H9 (cell line): ENCODE measurements around the gene ANO2. TPM values are rescaled to one million over a fixed set of nuclear protein-coding genes. Genes with fewer than 3 reads are reported as not detected.

Source experiments
- DNase-seq: peaks from one replicate; pipeline ENCODE4 v3.0.0-alpha.2; 2017
- H2AFZ ChIP-seq: one replicate; pipeline ENCODE4 v1.6.1; 2013; ENCODE audit warnings: mild to moderate bottlenecking, low read length, control low read depth, moderate library complexity
- H2AK5ac ChIP-seq: 2 replicates; pipeline ENCODE4 v1.6.1; 2013; ENCODE audit warnings: low read length, control low read depth, mixed read lengths; ENCODE audit not compliant: insufficient read length
- H2BK120ac ChIP-seq: one replicate; pipeline ENCODE4 v1.6.1; 2013; ENCODE audit warnings: low read depth, mild to moderate bottlenecking, low read length, control low read depth, inconsistent platforms; ENCODE audit not compliant: poor library complexity, severe bottlenecking
- H2BK12ac ChIP-seq: 2 replicates; pipeline ENCODE4 v1.6.1; 2013; ENCODE audit warnings: low read length, control low read depth, mixed read lengths, low read depth; ENCODE audit not compliant: insufficient read length
- H2BK15ac ChIP-seq: 2 replicates; pipeline ENCODE4 v1.6.1; 2013; ENCODE audit warnings: low read depth, low read length, control low read depth
- H2BK20ac ChIP-seq: one replicate; pipeline ENCODE4 v1.6.1; 2013; ENCODE audit warnings: low read depth, mild to moderate bottlenecking, low read length, control low read depth, inconsistent platforms; ENCODE audit not compliant: poor library complexity, severe bottlenecking
- H2BK5ac ChIP-seq: 2 replicates; pipeline ENCODE4 v1.6.1; 2013; ENCODE audit warnings: low read length, control low read depth, mixed read lengths; ENCODE audit not compliant: insufficient read length
- H3K14ac ChIP-seq: 2 replicates; pipeline ENCODE4 v1.6.1; 2013; ENCODE audit warnings: low read length, control low read depth; ENCODE audit not compliant: insufficient read depth
- H3K18ac ChIP-seq: 2 replicates; pipeline ENCODE4 v1.6.1; 2013; ENCODE audit warnings: low read depth, mild to moderate bottlenecking, mixed read lengths, low read length, control low read depth; ENCODE audit not compliant: insufficient read length
- H3K23ac ChIP-seq: 2 replicates; pipeline ENCODE4 v1.6.1; 2013; ENCODE audit warnings: low read length, control low read depth, mixed read lengths, low read depth; ENCODE audit not compliant: insufficient read length
- H3K23me2 ChIP-seq: 2 replicates; pipeline ENCODE4 v1.6.1; 2013; ENCODE audit warnings: low read depth, mild to moderate bottlenecking, mixed read lengths, low read length, control low read depth; ENCODE audit not compliant: insufficient read length, poor library complexity, severe bottlenecking
- H3K27ac ChIP-seq: 2 replicates; pipeline ENCODE4 v1.5.1; 2013; ENCODE audit warnings: low read length, control low read depth, mixed read lengths, low read depth; ENCODE audit not compliant: insufficient read length
- H3K27me3 ChIP-seq: 2 replicates; pipeline ENCODE4 v1.6.1; 2013; ENCODE audit warnings: low read length, control low read depth, inconsistent platforms; ENCODE audit not compliant: insufficient read depth
- H3K4ac ChIP-seq: 2 replicates; pipeline ENCODE4 v1.6.1; 2013; ENCODE audit warnings: low read depth, mild to moderate bottlenecking, control low read depth, inconsistent platforms, low read length, moderate library complexity
- H3K4me1 ChIP-seq: 2 replicates; pipeline ENCODE4 v1.6.1; 2013; ENCODE audit warnings: low read length, control low read depth, inconsistent platforms; ENCODE audit not compliant: insufficient read depth
- H3K4me2 ChIP-seq: 2 replicates; pipeline ENCODE4 v1.6.1; 2013; ENCODE audit warnings: low read length, control low read depth, mixed read lengths; ENCODE audit not compliant: insufficient read length, insufficient read depth
- H3K56ac ChIP-seq: 2 replicates; pipeline ENCODE4 v1.6.1; 2013; ENCODE audit warnings: low read depth, mild to moderate bottlenecking, mixed read lengths, low read length, control low read depth; ENCODE audit not compliant: insufficient read length
- H3K79me1 ChIP-seq: 2 replicates; pipeline ENCODE4 v1.6.1; 2013; ENCODE audit warnings: low read depth, mild to moderate bottlenecking, moderate library complexity, low read length, control low read depth, inconsistent platforms; ENCODE audit not compliant: insufficient read depth, poor library complexity, severe bottlenecking
- H3K79me2 ChIP-seq: 2 replicates; pipeline ENCODE4 v1.6.1; 2013; ENCODE audit warnings: low read length, control low read depth, inconsistent platforms; ENCODE audit not compliant: insufficient read depth
- H3K9ac ChIP-seq: 2 replicates; pipeline ENCODE4 v1.6.1; 2013; ENCODE audit warnings: low read length, control low read depth, mixed read lengths; ENCODE audit not compliant: insufficient read length; ENCODE audit errors: extremely low read depth
- H3K9me3 ChIP-seq: one replicate; pipeline ENCODE4 v1.6.1; 2013; ENCODE audit warnings: low read depth, low read length, inconsistent platforms; ENCODE audit not compliant: control insufficient read depth
- H3T11ph ChIP-seq: one replicate; pipeline ENCODE4 v1.6.1; 2013; ENCODE audit warnings: mild to moderate bottlenecking, low read length, control low read depth, inconsistent platforms
- H4K20me1 ChIP-seq: one replicate; pipeline ENCODE4 v1.6.1; 2013; ENCODE audit not compliant: control insufficient read depth, insufficient read length, insufficient read depth
- H4K5ac ChIP-seq: 2 replicates; pipeline ENCODE4 v1.6.1; 2013; ENCODE audit warnings: low read depth, mild to moderate bottlenecking, mixed read lengths, low read length, control low read depth; ENCODE audit not compliant: insufficient read length
- H4K8ac ChIP-seq: replicated peaks from 2 replicates; pipeline ENCODE4 v1.6.1; 2013; ENCODE audit warnings: low read length, control low read depth, mixed read lengths, low read depth; ENCODE audit not compliant: insufficient read length
- H4K91ac ChIP-seq: 2 replicates; pipeline ENCODE4 v1.6.1; 2013; ENCODE audit warnings: low read depth, mild to moderate bottlenecking, moderate library complexity, mixed read lengths, low read length, control low read depth; ENCODE audit not compliant: insufficient read length
- H3K27ac Mint-ChIP-seq, 3 experiments: 2 replicates in 2 of 3; 3 replicates in 1 of 3; pipeline ENCODE4 v1.8.0; 2020 to 2021; ENCODE audit warnings: mixed read lengths in 3 of 3, mild to moderate bottlenecking in 1 of 3, moderate library complexity in 1 of 3
- H3K27me3 Mint-ChIP-seq: 2 replicates; pipeline ENCODE4 v1.8.0; 2021; ENCODE audit warnings: low read depth, mild to moderate bottlenecking, moderate library complexity, mixed read lengths
- H3K36me3 Mint-ChIP-seq, 3 experiments: 2 replicates in 2 of 3; 3 replicates in 1 of 3; pipeline ENCODE4 v1.8.0; 2020 to 2021; ENCODE audit warnings: low read depth in 3 of 3, mixed read lengths in 3 of 3; ENCODE audit not compliant: insufficient read depth in 1 of 3
- H3K4me1 Mint-ChIP-seq, 2 experiments: 2 replicates each; pipeline ENCODE4 v1.8.0; 2020; ENCODE audit warnings: mixed read lengths in 2 of 2
- H3K4me3 Mint-ChIP-seq, 2 experiments: 2 replicates in 1 of 2; 3 replicates in 1 of 2; pipeline ENCODE4 v1.8.0; 2020 to 2021; ENCODE audit warnings: mild to moderate bottlenecking in 2 of 2, mixed read lengths in 2 of 2, moderate library complexity in 1 of 2
- H3K9me3 Mint-ChIP-seq, 2 experiments: 2 replicates in 1 of 2; 3 replicates in 1 of 2; pipeline ENCODE4 v1.8.0; 2020; ENCODE audit warnings: mild to moderate bottlenecking in 2 of 2, mixed read lengths in 2 of 2, moderate library complexity in 1 of 2
- WGBS: extraction: QIAGEN DNeasy Blood & Tissue Kit; methylation state at CpG from one replicate; pipeline ENCODE4 v1.1.7; 2013; ENCODE audit warnings: missing lambda C conversion rate, low lambda C conversion rate, mixed read lengths; ENCODE audit not compliant: insufficient read length; ENCODE audit errors: extremely low coverage; 5-methylcytosine and 5-hydroxymethylcytosine counted together
- total RNA-seq: library from RNA; stranded (reverse); gene quantifications from 2 replicates; pipeline ENCODE4 v1.2.1, GENCODE V29; 2021
- TF ChIP-seq, protein P1 (sequence below): fragments of 200-600 bp; sonication (generic); conservative IDR thresholded peaks from 3 replicates; pipeline ENCODE4 v1.8.0; 2021; ENCODE audit warnings: antibody characterized with exemption, mild to moderate bottlenecking

The ANO2 gene
- total RNA-seq, 1 experiment from 2014 or later, result 3.8 TPM

GRCh38 chr12:5900533-5901205 is 44.4 kb downstream of the ANO2 start:
- TF ChIP-seq, protein P1, sequence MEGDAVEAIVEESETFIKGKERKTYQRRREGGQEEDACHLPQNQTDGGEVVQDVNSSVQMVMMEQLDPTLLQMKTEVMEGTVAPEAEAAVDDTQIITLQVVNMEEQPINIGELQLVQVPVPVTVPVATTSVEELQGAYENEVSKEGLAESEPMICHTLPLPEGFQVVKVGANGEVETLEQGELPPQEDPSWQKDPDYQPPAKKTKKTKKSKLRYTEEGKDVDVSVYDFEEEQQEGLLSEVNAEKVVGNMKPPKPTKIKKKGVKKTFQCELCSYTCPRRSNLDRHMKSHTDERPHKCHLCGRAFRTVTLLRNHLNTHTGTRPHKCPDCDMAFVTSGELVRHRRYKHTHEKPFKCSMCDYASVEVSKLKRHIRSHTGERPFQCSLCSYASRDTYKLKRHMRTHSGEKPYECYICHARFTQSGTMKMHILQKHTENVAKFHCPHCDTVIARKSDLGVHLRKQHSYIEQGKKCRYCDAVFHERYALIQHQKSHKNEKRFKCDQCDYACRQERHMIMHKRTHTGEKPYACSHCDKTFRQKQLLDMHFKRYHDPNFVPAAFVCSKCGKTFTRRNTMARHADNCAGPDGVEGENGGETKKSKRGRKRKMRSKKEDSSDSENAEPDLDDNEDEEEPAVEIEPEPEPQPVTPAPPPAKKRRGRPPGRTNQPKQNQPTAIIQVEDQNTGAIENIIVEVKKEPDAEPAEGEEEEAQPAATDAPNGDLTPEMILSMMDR, result no peak
- Histone ChIP-seq H3K9ac (no peak overlapping the region), H3K79me1 (no peaks in the 10 kb centered on the region), H3K4ac (no peak overlapping the region), H4K20me1 (no peaks in the 10 kb centered on the region), H3K23me2 (no peaks in the 10 kb centered on the region), H4K8ac (no peak overlapping the region), H2AFZ (no peak overlapping the region), H3K4me2 (no peak overlapping the region), H2BK20ac (no peak overlapping the region), H3K79me2 (no peaks in the 10 kb centered on the region), H2BK5ac (no peak overlapping the region), H3K4me1 (no peaks in the 10 kb centered on the region; the same call in 1 of the 2 replicates), H3K18ac (no peak overlapping the region), H2BK12ac (no peak overlapping the region), H3K14ac (no peak overlapping the region), H3K9me3 (no peaks in the 10 kb centered on the region), H2BK15ac (no peak overlapping the region), H4K5ac (no peak overlapping the region), H3T11ph (no peak overlapping the region), H4K91ac (no peak overlapping the region), H2AK5ac (no peak overlapping the region), H3K56ac (no peak overlapping the region), H2BK120ac (no peak overlapping the region), H3K23ac (no peak overlapping the region), H3K27ac (no peak overlapping the region), H3K27me3 (no peaks in the 10 kb centered on the region)
- Mint-ChIP-seq H3K27me3 (peaks cover 2% of the 10 kb centered on the region; the same call in 1 of the 2 replicates), H3K4me1 (peaks cover 22% of the 10 kb centered on the region in 2 experiments), H3K4me3 (no peak overlapping the region), H3K27ac (no peak overlapping the region), H3K36me3 (no peaks in the 10 kb centered on the region; a peak in 1 of 7 replicates), H3K9me3 (no peaks in the 10 kb centered on the region; a peak in 1 of 5 replicates)
- DNase-seq, result no peak
- no CpG with 5 or more reads among the region's 15 CpGs for WGBS
